IMR-90 (cell line): ENCODE results near the gene NUP210. TPM values are rescaled to one million over a fixed set of nuclear protein-coding genes. Genes with fewer than 3 reads are reported as not detected.

ENCODE experiments used
- ATAC-seq: fragments of 200-7000 bp; cut with Tn5 transposase; 2 replicates; pipeline ENCODE4 v1.9.1; 2020; ENCODE audit warnings: low read depth, mild to moderate bottlenecking, moderate library complexity
- BruUV-seq: library from RNA; stranded (reverse); fragments of 400-500 nt; replicated peaks from 2 replicates; lab custom pipeline; 2021; lab: Mats Ljungman, UMichigan
- CTCF ChIA-PET: fragments of 300-600 bp; formaldehyde crosslinking; extraction: SDS; loops from one replicate; lab custom pipeline; 2021; ENCODE audit warnings: antibody characterized with exemption; lab: Yijun Ruan, JAX
- POLR2A ChIA-PET: fragments of 300-600 bp; sonication (Branson Sonifier 250); formaldehyde crosslinking; loops from one replicate; lab custom pipeline; 2022; ENCODE audit warnings: antibody characterized with exemption; ENCODE audit not compliant: unreplicated experiment; lab: Charles Lee
- DNase-seq: peaks from one replicate; pipeline ENCODE4 v3.0.0; 2013
- H2AFZ ChIP-seq: replicated peaks from 2 replicates; pipeline ENCODE3; 2013; ENCODE audit warnings: low read length, mild to moderate bottlenecking; ENCODE audit not compliant: poor library complexity
- H2AK5ac ChIP-seq: 2 replicates; pipeline ENCODE4 v1.6.1; 2013; ENCODE audit warnings: low read depth, low read length, inconsistent platforms
- H2AK9ac ChIP-seq: replicated peaks from 2 replicates; pipeline ENCODE3; 2013; ENCODE audit warnings: mild to moderate bottlenecking, low read depth, low read length, moderate library complexity; ENCODE audit not compliant: poor library complexity
- H2BK120ac ChIP-seq: 2 replicates; pipeline ENCODE4 v1.6.1; 2013; ENCODE audit warnings: low read depth, low read length, inconsistent platforms
- H2BK15ac ChIP-seq: 3 replicates; pipeline ENCODE4 v1.6.1; 2013; ENCODE audit warnings: low read depth, low read length, inconsistent platforms
- H2BK20ac ChIP-seq: 2 replicates; pipeline ENCODE4 v1.6.1; 2013; ENCODE audit warnings: low read depth, mild to moderate bottlenecking, inconsistent platforms, low read length, moderate library complexity
- H2BK5ac ChIP-seq: 2 replicates; pipeline ENCODE4 v1.6.1; 2013; ENCODE audit warnings: mild to moderate bottlenecking, low read depth, low read length, inconsistent platforms; ENCODE audit not compliant: poor library complexity, severe bottlenecking
- H3K14ac ChIP-seq: replicated peaks from 2 replicates; pipeline ENCODE4 v1.6.1; 2013; ENCODE audit warnings: low read depth, low read length, inconsistent platforms
- H3K18ac ChIP-seq: 2 replicates; pipeline ENCODE4 v1.6.1; 2013; ENCODE audit warnings: low read depth, low read length, control low read depth
- H3K23ac ChIP-seq: 2 replicates; pipeline ENCODE4 v1.6.1; 2013; ENCODE audit warnings: low read depth, low read length, inconsistent platforms
- H3K27ac ChIP-seq: 2 replicates; pipeline ENCODE4 v1.5.1; 2013; ENCODE audit warnings: mild to moderate bottlenecking, control low read depth, low read length; ENCODE audit not compliant: insufficient read depth
- H3K27me3 ChIP-seq: 2 replicates; pipeline ENCODE4 v1.6.1; 2013; ENCODE audit warnings: low read length; ENCODE audit not compliant: control insufficient read depth, insufficient read depth
- H3K36me3 ChIP-seq: 2 replicates; pipeline ENCODE4 v1.6.1; 2013; ENCODE audit warnings: low read length, mixed read lengths; ENCODE audit not compliant: control insufficient read depth, insufficient read depth
- H3K4ac ChIP-seq: 2 replicates; pipeline ENCODE4 v1.6.1; 2013; ENCODE audit warnings: low read depth, low read length, inconsistent platforms
- H3K4me1 ChIP-seq: 2 replicates; pipeline ENCODE4 v1.6.1; 2013; ENCODE audit warnings: low read length, mixed read lengths; ENCODE audit not compliant: control insufficient read depth, insufficient read depth
- H3K4me2 ChIP-seq: 2 replicates; pipeline ENCODE4 v1.6.1; 2013; ENCODE audit warnings: low read depth, mild to moderate bottlenecking, control low read depth, low read length, moderate library complexity
- H3K4me3 ChIP-seq: 2 replicates; pipeline ENCODE4 v1.5.1; 2013; ENCODE audit warnings: low read depth, mild to moderate bottlenecking, control low read depth, low read length, moderate library complexity; ENCODE audit not compliant: insufficient read depth
- H3K56ac ChIP-seq: 2 replicates; pipeline ENCODE4 v1.6.1; 2013; ENCODE audit warnings: low read length, inconsistent platforms; ENCODE audit not compliant: insufficient read depth; ENCODE audit errors: extremely low read depth
- H3K79me1 ChIP-seq, 2 experiments: 2 replicates each; pipeline ENCODE4 v1.6.1; 2013; ENCODE audit warnings: low read length in 2 of 2, inconsistent platforms in 1 of 2, low read depth in 1 of 2
- H3K9ac ChIP-seq: 2 replicates; pipeline ENCODE4 v1.6.1; 2013; ENCODE audit warnings: low read depth, low read length, control low read depth
- H3K9me1 ChIP-seq: 2 replicates; pipeline ENCODE4 v1.6.1; 2013; ENCODE audit warnings: low read length, inconsistent platforms; ENCODE audit not compliant: insufficient read depth
- H3K9me3 ChIP-seq: 2 replicates; pipeline ENCODE4 v1.6.1; 2013; ENCODE audit warnings: low read length; ENCODE audit not compliant: control insufficient read depth, insufficient read depth
- H4K20me1 ChIP-seq: 2 replicates; pipeline ENCODE4 v1.6.1; 2013; ENCODE audit warnings: low read length, inconsistent platforms; ENCODE audit not compliant: insufficient read depth
- H4K5ac ChIP-seq: 2 replicates; pipeline ENCODE4 v1.6.1; 2013; ENCODE audit warnings: mild to moderate bottlenecking, low read depth, low read length, control low read depth
- H4K8ac ChIP-seq, 2 experiments: 2 replicates each; pipeline ENCODE4 v1.6.1; 2013; ENCODE audit warnings: low read depth in 2 of 2, low read length in 2 of 2, control low read depth in 1 of 2, inconsistent platforms in 1 of 2
- H4K91ac ChIP-seq: 2 replicates; pipeline ENCODE4 v1.6.1; 2013; ENCODE audit warnings: low read depth, low read length, inconsistent platforms; ENCODE audit not compliant: insufficient read depth
- CEBPB ChIP-seq: IDR thresholded peaks from 2 replicates; pipeline ENCODE4 v1.6.1; 2012; ENCODE audit warnings: low read depth, low read length, improper control_type of control experiment
- MAZ ChIP-seq: IDR thresholded peaks from 2 replicates; pipeline ENCODE4 v1.6.1; 2012; ENCODE audit warnings: low read depth, mild to moderate bottlenecking, low read length, improper control_type of control experiment, moderate library complexity, borderline replicate concordance
- NFE2L2 ChIP-seq: fragments of 150-350 bp; IDR thresholded peaks from 2 replicates; pipeline ENCODE4 v1.6.1; 2016; ENCODE audit warnings: low read depth, mild to moderate bottlenecking, low read length
- POLR2A ChIP-seq: IDR thresholded peaks from 2 replicates; pipeline ENCODE4 v1.6.1; 2012; ENCODE audit warnings: mild to moderate bottlenecking, low read depth, low read length
- dilution Hi-C: fragments of 300-500 bp; cut with HindIII; formaldehyde crosslinking; loops from one replicate; pipeline ENCODE4 v1.14.3; 2018; ENCODE audit warnings: low sequenced_read_pairs; ENCODE audit not compliant: unreplicated experiment
- in situ Hi-C: fragments of 300-500 bp; cut with MboI; formaldehyde crosslinking; loops from 3 replicates; pipeline ENCODE4 v1.14.3; 2019; ENCODE audit warnings: low sequenced_read_pairs, inconsistent platforms, mixed read lengths
- intact Hi-C: fragments of 100-400 bp; cut with micrococcal nuclease; formaldehyde crosslinking; loops from 2 replicates; pipeline ENCODE4 v1.10.0; 2022
- polyA plus RNA-seq, 3 experiments: library from polyadenylated mRNA; depleted of rRNA; stranded (reverse); fragments of >200 nt; gene quantifications; 2 replicates each; pipeline ENCODE4 v1.2.3, GENCODE V29; 2012; ENCODE audit warnings: low replicate concordance in 1 of 3
- total RNA-seq: library from RNA; depleted of rRNA; stranded (reverse); fragments of >200 nt; gene quantifications from 2 replicates; pipeline ENCODE4 v1.2.3, GENCODE V29; 2012

Gene NUP210
- total and polyA plus RNA-seq, 2 of the 4 experiments (the other 2 are of a cell fraction): under 0.01 to 0.03 TPM

DNA sequence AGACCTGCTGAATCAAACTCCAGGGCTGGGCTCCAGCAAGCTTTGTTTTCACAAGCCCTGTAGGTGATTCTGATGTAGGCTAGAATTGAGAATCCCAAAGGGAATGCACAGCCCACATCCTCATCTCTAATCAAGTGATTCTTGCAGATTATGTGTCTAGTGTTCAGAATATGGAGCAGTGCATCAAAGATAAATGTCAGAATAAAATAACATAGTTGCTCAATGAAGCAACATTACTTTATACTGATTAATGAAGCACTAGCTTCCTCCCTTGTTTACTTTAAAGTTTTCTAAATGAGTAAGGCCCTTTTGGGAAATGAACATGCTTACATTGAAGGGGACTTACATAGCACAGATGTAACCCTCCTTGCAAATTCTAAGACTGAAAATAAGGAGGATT lies 39.2 kb downstream of the NUP210 start:
- TF ChIP-seq POLR2A (no peak), CEBPB (0 out of 2 replicates have a peak, but pooled peaks have one; percentile 46), MAZ (no peak), NFE2L2 (no peak)
- no peak; the same call in 1 of the 2 replicates for ATAC-seq
- no peak overlapping the region for H2AK9ac ChIP-seq
- H2BK5ac ChIP-seq: no peak overlapping the region
- H3K23ac ChIP-seq: no peak overlapping the region
- H3K27me3 ChIP-seq: no peaks in the 10 kb centered on the region
- H3K9me1 ChIP-seq: peaks cover 15% of the 10 kb centered on the region; the same call in 1 of the 2 replicates
- peak overlapping the region; percentile 4; the same call in 1 of the 2 replicates for H2BK20ac ChIP-seq
- H3K4ac ChIP-seq: no peak overlapping the region
- H3K14ac ChIP-seq: no peak overlapping the region; the same call in 1 of the 2 replicates
- H4K8ac ChIP-seq: no peak overlapping the region; a peak in 1 of 4 replicates
- no peaks in the 10 kb centered on the region for H3K9me3 ChIP-seq
- peaks cover 24% of the 10 kb centered on the region for H3K4me1 ChIP-seq
- H3K56ac ChIP-seq: no peak overlapping the region
- no peak overlapping the region for H2AFZ ChIP-seq
- in situ Hi-C loops: no loop called here
- no peak overlapping the region for H2BK120ac ChIP-seq
- no peak overlapping the region for H4K91ac ChIP-seq
- no peak overlapping the region for H3K9ac ChIP-seq
- H2AK5ac ChIP-seq: no peak overlapping the region
- no peak overlapping the region for H2BK15ac ChIP-seq
- H3K27ac ChIP-seq: no peak overlapping the region
- dilution Hi-C loops: no loop called here
- no peaks in the 10 kb centered on the region for H4K20me1 ChIP-seq
- ChIA-PET CTCF (interaction anchor here (0.6 kb wide), 2 partner anchors 1266 to 1714 kb away, joined by 3 read pairs; no protein-coding TSS in a partner anchor), POLR2A (no interaction called here)
- H3K4me2 ChIP-seq: peak overlapping the region; percentile 41; the same call in 1 of the 2 replicates
- BruUV-seq: no TSS peak
- H3K36me3 ChIP-seq: no peaks in the 10 kb centered on the region
- H3K4me3 ChIP-seq: no peak overlapping the region
- H3K18ac ChIP-seq: peak overlapping the region; percentile 6; the same call in 1 of the 2 replicates
- no peaks in the 10 kb centered on the region for H3K79me1 ChIP-seq
- intact Hi-C loops: no loop called here
- peak; percentile 25 for DNase-seq
- H4K5ac ChIP-seq: no peak overlapping the region
